Stimulated activated memory B cell treated with anti-CD40 and anti-IgM and Interleukin-4, amounts not matched to agents 10 μg/mL and 1 μg/mL and 100 μg/mL, for 72 hours (primary cell): ENCODE data around the gene ADIPOR2.
"Not testable (repeated sequence)": the region's sequence is repeated elsewhere in the genome, so short reads cannot be mapped to it uniquely, and the experiment has no call there.

ENCODE experiments used
- ATAC-seq: fragments of 150-1000 bp; cut with Tn5 transposase; 2 replicates; pipeline ENCODE4 v1.10.0; 2021
- H3K27ac Mint-ChIP-seq: one replicate; pipeline ENCODE4 v1.8.0; 2022; ENCODE audit warnings: mild to moderate bottlenecking, mixed read lengths
- H3K27me3 Mint-ChIP-seq: one replicate; pipeline ENCODE4 v1.8.0; 2022; ENCODE audit warnings: mixed read lengths
- H3K36me3 Mint-ChIP-seq: one replicate; pipeline ENCODE4 v1.8.0; 2022; ENCODE audit warnings: mixed read lengths
- H3K4me1 Mint-ChIP-seq: one replicate; pipeline ENCODE4 v1.8.0; 2022; ENCODE audit warnings: mixed read lengths
- H3K4me3 Mint-ChIP-seq: one replicate; pipeline ENCODE4 v1.8.0; 2022; ENCODE audit warnings: mild to moderate bottlenecking, moderate library complexity, mixed read lengths
- H3K9me3 Mint-ChIP-seq: one replicate; pipeline ENCODE4 v1.8.0; 2022; ENCODE audit warnings: mixed read lengths

Gene ADIPOR2

DNA sequence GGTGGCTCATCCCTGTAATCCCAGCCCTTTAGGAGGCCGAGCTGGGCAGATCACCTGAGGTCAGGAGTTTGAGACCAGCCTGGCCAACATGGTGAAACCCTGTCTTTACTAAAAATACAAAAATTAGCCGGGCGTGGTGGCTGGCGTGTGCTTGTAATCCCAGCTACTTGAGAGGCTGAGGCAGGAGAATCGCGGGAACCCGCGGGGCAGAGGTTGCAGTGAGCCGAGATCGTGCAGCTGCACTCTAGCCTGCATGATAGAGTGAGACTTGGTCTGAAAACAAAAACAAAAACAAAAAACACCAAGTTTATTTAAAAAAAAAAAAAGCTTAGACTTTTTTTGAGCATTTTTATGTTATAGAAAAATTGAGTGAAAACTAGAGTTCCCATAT, 40.8 kb downstream of the ADIPOR2 start:
- not testable (repeated sequence) for H3K27me3 Mint-ChIP-seq, H3K27ac Mint-ChIP-seq, ATAC-seq, H3K9me3 Mint-ChIP-seq, H3K4me3 Mint-ChIP-seq
- Mint-ChIP-seq H3K4me1 (peaks cover 16% of the 10 kb centered on the region), H3K36me3 (peaks cover 21% of the 10 kb centered on the region)

- ATAC-seq = no peak
- no peaks in the 10 kb centered on the region for H3K9me3 Mint-ChIP-seq
- H3K27ac Mint-ChIP-seq = no peak overlapping the region
- H3K4me3 Mint-ChIP-seq = no peak overlapping the region
- H3K4me1 Mint-ChIP-seq = peaks cover 24% of the 10 kb centered on the region
- no peaks in the 10 kb centered on the region for H3K27me3 Mint-ChIP-seq
- peaks cover 13% of the 10 kb centered on the region for H3K36me3 Mint-ChIP-seq
Observed at GRCh38 chr12:1732914-1733313, 42.0 kb downstream of the ADIPOR2 start.

DNA sequence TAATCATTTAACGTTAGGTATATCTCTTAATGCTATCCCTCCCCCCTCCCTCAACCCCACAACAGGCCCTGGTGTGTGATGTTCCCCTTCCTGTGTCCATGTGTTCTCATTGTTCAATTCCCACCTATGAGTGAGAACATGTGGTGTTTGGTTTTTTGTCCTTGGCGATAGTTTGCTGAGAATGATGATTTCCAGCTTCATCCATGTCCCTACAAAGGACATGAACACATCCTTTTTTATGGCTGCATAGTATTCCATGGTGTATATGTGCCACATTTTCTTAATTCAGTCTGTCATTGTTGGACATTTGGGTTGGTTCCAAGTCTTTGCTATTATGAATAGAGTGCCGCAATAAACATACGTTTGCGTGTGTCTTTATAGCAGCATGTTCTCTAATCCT, 42.8 kb downstream of the ADIPOR2 start:
- Mint-ChIP-seq H3K4me1 (peaks cover 27% of the 10 kb centered on the region), H3K36me3 (peaks cover 13% of the 10 kb centered on the region)
- not testable (repeated sequence) for H3K4me3 Mint-ChIP-seq, ATAC-seq, H3K9me3 Mint-ChIP-seq, H3K27me3 Mint-ChIP-seq, H3K27ac Mint-ChIP-seq

GRCh38 chr12:1737652-1738286, 46.9 kb downstream of the ADIPOR2 start:
- peaks cover 46% of the 10 kb centered on the region for H3K4me1 Mint-ChIP-seq
- no peak overlapping the region for H3K27ac Mint-ChIP-seq
- no peak overlapping the region for H3K4me3 Mint-ChIP-seq

GRCh38 chr12:1738446-1738845, 47.6 kb downstream of the ADIPOR2 start:
- no peak overlapping the region for H3K4me3 Mint-ChIP-seq
- H3K4me1 Mint-ChIP-seq = peaks cover 46% of the 10 kb centered on the region
- no peaks in the 10 kb centered on the region for H3K9me3 Mint-ChIP-seq
- H3K27ac Mint-ChIP-seq = no peak overlapping the region
- ATAC-seq = no peak
- H3K36me3 Mint-ChIP-seq = peaks cover 16% of the 10 kb centered on the region
- H3K27me3 Mint-ChIP-seq = no peaks in the 10 kb centered on the region

More at GRCh38 chr12:1737652-1738286, 46.9 kb downstream of the ADIPOR2 start:
- no peak for ATAC-seq
- Mint-ChIP-seq H3K27me3 (no peaks in the 10 kb centered on the region), H3K9me3 (no peaks in the 10 kb centered on the region), H3K36me3 (peaks cover 10% of the 10 kb centered on the region)

DNA sequence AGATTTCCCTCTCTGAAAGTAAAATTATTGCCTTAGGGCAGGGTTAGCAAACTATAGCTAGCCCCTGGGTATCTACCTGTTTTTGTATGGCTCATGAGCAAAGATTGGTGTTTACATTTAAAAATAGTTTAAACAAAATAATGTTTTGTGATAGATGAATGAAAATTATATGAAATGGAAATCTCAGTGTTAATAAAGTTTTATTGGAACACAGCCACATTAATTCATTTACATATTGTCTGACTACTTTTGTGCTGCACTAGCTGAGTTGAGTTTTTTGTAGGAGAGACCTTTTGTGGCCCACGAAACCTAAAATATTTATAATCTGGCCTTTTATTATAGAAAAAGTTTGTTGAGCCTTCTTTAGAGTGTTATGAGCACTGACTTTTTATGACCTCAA, 48.5 kb downstream of the ADIPOR2 start:
- ATAC-seq = no peak
- Mint-ChIP-seq H3K4me1 (peaks cover 46% of the 10 kb centered on the region), H3K4me3 (no peak overlapping the region), H3K9me3 (no peaks in the 10 kb centered on the region), H3K27ac (no peak overlapping the region), H3K27me3 (no peaks in the 10 kb centered on the region), H3K36me3 (peaks cover 24% of the 10 kb centered on the region)

GRCh38 chr12:1740161-1740948, 49.5 kb downstream of the ADIPOR2 start:
- Mint-ChIP-seq H3K27ac (peak overlapping the region; percentile 31), H3K36me3 (peaks cover 29% of the 10 kb centered on the region), H3K9me3 (no peaks in the 10 kb centered on the region), H3K4me1 (peaks cover 47% of the 10 kb centered on the region), H3K4me3 (no peak overlapping the region), H3K27me3 (no peaks in the 10 kb centered on the region)
- no peak for ATAC-seq

DNA sequence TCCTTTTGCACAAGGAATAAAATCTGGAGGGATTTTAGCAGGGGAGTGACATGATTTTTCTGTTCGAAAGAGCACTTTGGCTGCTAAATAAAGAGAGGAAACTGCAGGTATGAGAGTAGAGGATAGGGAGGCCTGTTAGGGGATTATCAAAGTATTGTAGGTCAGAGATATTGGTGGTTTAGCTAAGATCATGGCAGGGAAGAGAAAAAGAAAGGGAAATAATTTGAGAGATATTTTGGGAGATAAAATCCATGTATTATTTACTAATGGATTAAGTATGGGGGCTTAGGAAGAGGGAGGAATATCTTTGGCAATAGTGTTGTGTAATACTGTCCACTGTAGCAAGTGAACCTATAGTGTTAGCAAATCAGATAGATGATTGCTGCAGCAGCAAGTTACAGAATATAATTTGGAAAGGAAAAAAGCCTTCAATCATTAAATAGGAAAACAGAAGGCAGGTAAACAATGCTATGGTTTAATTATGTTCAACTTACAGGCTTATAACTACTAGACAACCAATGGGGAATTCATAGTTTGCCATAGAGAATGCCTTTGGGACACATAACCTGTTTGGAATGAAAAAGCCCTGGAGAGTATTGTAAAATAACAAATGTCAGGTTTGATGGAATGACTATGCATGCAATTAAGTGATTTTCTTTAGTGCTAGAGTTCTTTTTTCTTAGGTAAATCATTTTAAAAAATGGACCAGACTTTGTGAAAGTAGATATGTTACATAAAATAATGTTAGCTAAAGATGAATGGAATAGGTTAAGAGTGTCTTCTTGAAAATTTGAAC, 50.5 kb downstream of the ADIPOR2 start:
- no peak overlapping the region for H3K4me3 Mint-ChIP-seq
- peaks cover 54% of the 10 kb centered on the region for H3K4me1 Mint-ChIP-seq

GRCh38 chr12:1744932-1745331, 54.1 kb downstream of the ADIPOR2 start:
- Mint-ChIP-seq H3K36me3 (peaks cover 61% of the 10 kb centered on the region), H3K9me3 (peaks cover 7% of the 10 kb centered on the region), H3K27ac (no peak overlapping the region), H3K4me1 (peaks cover 43% of the 10 kb centered on the region), H3K4me3 (no peak overlapping the region), H3K27me3 (no peaks in the 10 kb centered on the region)
- no peak for ATAC-seq

More for the DNA sequence above, 50.5 kb downstream of the ADIPOR2 start:
- Mint-ChIP-seq H3K36me3 (peaks cover 38% of the 10 kb centered on the region), H3K27ac (no peak overlapping the region), H3K27me3 (no peaks in the 10 kb centered on the region), H3K9me3 (peaks cover 2% of the 10 kb centered on the region)
- no peak for ATAC-seq

- no peak for ATAC-seq
- Mint-ChIP-seq H3K9me3 (peaks cover 7% of the 10 kb centered on the region), H3K27ac (no peak overlapping the region), H3K36me3 (peaks cover 65% of the 10 kb centered on the region), H3K4me1 (peaks cover 30% of the 10 kb centered on the region), H3K4me3 (no peak overlapping the region), H3K27me3 (no peaks in the 10 kb centered on the region)
Observed at GRCh38 chr12:1747609-1748008, 56.7 kb downstream of the ADIPOR2 start.

GRCh38 chr12:1749019-1749418, 58.1 kb downstream of the ADIPOR2 start:
- Mint-ChIP-seq H3K27ac (no peak overlapping the region), H3K9me3 (peaks cover 7% of the 10 kb centered on the region), H3K27me3 (no peaks in the 10 kb centered on the region), H3K4me3 (no peak overlapping the region), H3K36me3 (peaks cover 54% of the 10 kb centered on the region), H3K4me1 (peaks cover 36% of the 10 kb centered on the region)
- no peak for ATAC-seq

DNA sequence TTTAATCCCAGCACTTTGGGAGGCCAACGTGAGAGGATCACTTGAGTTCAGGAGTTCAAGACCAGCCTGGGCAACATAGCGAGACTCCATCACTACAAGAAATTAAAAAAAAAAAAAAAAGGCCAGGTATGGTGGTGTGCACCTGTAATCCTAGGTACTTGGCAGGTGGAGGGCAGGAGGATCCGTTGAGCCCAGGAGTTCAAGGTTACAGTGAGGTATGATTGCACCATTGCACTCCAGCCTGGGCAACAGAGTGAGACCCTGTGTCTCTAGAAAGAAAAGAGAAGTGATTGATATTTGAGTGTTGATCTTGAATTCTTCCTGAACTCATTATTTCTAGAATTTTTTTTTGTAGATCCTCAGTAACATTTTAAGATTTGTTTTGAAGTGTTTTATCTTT, 59.4 kb downstream of the ADIPOR2 start:
- ATAC-seq = no peak
- no peak overlapping the region for H3K4me3 Mint-ChIP-seq
- H3K36me3 Mint-ChIP-seq = peaks cover 59% of the 10 kb centered on the region
- no peak overlapping the region for H3K27ac Mint-ChIP-seq
- peaks cover 7% of the 10 kb centered on the region for H3K9me3 Mint-ChIP-seq
- H3K4me1 Mint-ChIP-seq = peaks cover 35% of the 10 kb centered on the region
- no peaks in the 10 kb centered on the region for H3K27me3 Mint-ChIP-seq

GRCh38 chr12:1758376-1758775, 67.5 kb downstream of the ADIPOR2 start:
- ATAC-seq = no peak
- H3K27ac Mint-ChIP-seq = no peak overlapping the region
- peaks cover 55% of the 10 kb centered on the region for H3K36me3 Mint-ChIP-seq

GRCh38 chr12:1758887-1759286, 68.0 kb downstream of the ADIPOR2 start:
- H3K4me1 Mint-ChIP-seq = no peaks in the 10 kb centered on the region
- no peaks in the 10 kb centered on the region for H3K9me3 Mint-ChIP-seq
- no peak overlapping the region for H3K4me3 Mint-ChIP-seq
- H3K27ac Mint-ChIP-seq = no peak overlapping the region
- H3K27me3 Mint-ChIP-seq = no peaks in the 10 kb centered on the region
- no peak for ATAC-seq
- peaks cover 55% of the 10 kb centered on the region for H3K36me3 Mint-ChIP-seq

More at GRCh38 chr12:1758376-1758775, 67.5 kb downstream of the ADIPOR2 start:
- no peaks in the 10 kb centered on the region for H3K4me1 Mint-ChIP-seq
- H3K4me3 Mint-ChIP-seq = no peak overlapping the region
- no peaks in the 10 kb centered on the region for H3K9me3 Mint-ChIP-seq
- no peaks in the 10 kb centered on the region for H3K27me3 Mint-ChIP-seq

DNA sequence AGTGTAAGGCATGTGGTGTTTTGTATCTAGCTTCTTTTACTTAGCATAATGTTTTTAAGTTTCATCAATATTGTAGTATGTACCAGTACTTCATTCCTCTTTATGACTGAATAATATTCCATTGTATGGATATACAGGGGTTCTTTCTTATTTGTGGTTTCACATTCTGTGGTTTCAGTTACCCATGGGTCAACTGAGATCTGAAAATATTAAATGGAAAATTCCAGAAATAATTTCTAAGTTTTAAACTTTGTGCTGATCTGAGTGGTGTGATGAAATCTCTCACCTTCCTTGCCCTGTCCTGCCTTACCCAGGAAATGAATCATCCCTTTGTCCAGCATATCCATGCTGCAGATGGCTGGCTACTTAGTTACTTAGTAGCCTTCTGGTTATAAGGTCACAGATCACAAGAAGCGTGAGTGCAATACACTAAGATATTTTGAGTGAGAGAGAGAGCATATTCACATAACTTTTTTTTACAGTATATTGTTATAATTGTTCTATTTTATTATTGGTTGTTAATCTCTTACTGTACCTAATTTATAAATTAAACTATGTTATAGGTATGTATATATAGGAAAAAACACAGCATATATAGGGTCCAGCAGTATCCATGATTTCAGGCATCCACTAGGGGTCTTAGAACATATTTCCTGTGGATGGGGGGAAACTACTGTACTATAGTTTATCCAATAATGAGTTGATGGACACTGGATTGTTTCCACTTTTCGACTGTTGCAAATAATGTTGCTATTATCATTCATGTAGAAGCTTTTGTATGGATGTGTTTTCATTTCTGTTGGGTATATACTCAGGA, 69.9 kb downstream of the ADIPOR2 start:
- peaks cover 40% of the 10 kb centered on the region for H3K36me3 Mint-ChIP-seq
- no peak overlapping the region for H3K4me3 Mint-ChIP-seq
- H3K9me3 Mint-ChIP-seq = no peaks in the 10 kb centered on the region
- H3K27me3 Mint-ChIP-seq = no peaks in the 10 kb centered on the region
- ATAC-seq = no peak
- H3K27ac Mint-ChIP-seq = no peak overlapping the region
- H3K4me1 Mint-ChIP-seq = peaks cover 5% of the 10 kb centered on the region
